Measurements from ENCODE around the gene NACC1.
A peak's percentile ranks its signal among the peaks of the same experiment; 100 is the strongest.
"Not testable (repeated sequence)": the region's sequence is repeated elsewhere in the genome, so short reads cannot be mapped to it uniquely, and the experiment has no call there.

Gene NACC1

DNA sequence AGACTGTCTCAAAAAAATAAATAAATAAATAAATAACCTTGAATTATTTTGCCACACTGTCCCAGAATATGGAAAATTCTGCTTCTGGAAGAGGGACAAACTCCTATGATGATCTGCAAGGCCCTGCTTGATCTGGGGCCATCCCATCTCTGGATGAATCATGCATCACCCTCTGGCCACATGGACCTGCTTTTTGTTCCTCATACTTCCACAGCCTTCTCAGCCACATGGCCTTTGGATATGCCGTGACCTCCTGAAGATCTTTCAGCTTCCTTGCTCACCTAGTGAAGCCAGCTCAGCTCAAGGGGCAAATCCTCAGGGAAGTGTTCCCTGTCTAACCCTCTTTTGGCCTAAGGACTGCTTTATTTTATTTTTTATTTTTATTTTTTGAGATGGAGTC lies 42.5 kb downstream of the NACC1 start:
- DNase-seq, result no peak

DNA sequence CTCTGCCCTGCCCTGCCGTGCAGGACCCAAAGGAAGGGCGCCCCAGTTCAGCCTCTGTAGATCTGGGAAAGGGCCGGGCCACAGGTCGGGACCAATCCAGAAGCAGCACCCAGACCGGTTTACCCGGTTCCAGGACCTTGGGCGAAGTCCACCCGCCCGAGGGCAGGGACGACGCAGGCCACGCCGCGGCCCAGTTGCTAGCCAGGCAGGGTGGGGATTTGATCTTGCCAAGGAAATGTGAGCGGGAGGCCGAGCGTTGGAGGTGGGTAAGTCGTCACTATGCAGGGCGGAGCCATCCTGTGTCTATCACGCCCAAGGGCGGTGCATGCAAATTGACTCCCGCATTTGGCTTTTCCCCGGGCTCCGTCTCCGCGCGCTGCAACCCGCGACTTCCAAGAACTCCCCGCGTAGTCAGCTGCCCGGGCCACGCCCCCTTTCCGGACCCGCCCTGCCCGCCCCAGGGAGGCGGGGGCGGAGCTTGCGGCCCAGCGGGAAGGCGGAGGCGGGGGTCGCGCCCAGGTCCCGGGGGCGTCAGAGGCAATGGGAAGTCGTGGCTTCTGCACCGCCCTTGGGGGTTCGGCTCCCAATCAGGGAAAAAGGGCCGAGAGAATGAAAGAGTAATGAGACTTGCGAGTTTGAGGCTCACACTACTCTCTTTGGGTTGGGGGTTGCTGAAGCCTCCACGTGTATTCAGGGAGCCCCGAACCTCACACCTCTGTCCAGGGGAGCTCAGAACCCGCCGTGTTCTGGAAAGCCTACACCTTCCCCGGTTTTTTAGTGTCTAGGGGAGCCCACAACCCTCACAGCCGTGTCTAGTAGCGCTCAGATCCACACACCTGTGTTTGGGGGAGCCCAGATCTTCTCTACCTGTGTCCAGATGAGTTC lies 44.9 kb downstream of the NACC1 start:
- peak; percentile 25 to 94 (median 86) for DNase-seq

DNA sequence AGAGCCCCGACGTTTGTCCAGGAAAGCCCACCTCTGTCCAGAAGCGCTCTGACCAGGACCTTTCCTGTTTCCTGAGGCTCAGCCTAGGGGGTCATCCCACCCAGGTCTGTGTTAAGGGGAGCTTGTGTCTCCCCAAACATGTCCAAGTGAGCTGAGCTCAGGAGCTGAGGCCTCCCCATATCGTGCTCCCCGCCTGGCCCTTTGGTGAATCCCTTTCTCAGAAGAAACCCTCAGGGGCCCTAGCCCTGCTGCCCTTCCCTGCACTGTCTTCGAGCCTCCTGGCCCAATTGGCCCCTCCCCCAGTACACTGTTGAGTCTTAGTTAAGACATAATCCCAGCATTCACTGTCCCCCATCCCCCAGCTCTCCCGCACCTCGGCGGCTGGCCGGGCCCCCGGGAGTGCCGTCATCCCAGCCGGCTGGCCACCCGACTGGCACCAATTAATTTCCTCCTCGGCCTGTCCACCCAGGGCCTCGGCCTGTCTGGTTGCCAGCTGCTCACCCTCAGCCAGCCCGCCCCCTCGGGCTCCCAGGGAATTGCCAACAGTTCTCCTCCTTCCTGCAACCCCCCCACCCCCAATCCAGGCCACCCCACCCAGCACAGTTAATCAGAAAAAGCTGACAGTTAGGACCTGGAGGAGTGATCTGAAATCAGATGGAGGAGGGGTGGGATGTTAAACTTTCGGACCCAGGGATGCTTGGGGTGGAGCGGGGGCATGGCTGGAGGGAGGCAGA lies 45.7 kb downstream of the NACC1 start:
- peak in 51 of 58 donors; percentile 6 to 76 (median 52) for DNase-seq

DNA sequence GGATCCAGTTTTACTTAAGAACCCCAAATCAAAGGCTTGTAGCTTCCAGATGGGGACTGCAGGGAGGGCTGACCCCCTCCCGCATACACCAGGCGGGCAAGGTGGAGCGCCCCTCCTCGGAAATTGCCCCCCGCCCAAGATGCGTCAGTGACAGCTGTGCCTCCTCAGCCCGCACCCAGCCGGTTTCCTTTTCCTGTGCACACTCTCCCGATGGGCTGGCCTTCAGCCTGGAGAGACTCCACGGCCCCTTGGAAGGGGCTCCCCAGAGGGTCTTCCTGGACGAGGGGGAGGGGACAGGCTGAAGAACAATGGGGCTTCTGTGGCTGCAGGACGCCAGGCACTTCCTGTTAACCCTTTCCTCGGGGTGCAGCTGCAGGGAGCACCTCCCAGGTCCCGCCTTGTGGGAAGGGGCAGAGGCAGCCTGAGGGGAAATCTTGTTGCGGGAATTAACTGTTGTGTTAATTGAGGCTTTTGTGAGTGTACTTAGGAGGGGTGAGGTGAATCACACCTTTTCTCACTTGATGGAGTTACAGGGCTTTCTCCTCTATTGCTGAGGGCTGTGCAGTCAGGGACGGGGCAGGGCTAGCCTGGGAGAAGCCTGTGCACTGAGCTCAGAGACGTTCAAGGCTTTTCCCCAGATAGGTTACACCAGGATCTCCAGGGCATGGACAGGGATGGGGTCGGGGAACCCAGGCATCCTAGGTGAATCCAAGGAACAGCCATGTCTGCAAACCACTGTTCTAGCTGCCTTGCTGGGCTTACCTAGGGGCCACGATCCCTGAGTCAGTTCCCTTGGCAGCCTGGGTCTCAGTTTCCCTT lies 46.5 kb downstream of the NACC1 start:
- DNase-seq, result peak in 20 of 58 donors; percentile 9 to 52 (median 26)

DNA sequence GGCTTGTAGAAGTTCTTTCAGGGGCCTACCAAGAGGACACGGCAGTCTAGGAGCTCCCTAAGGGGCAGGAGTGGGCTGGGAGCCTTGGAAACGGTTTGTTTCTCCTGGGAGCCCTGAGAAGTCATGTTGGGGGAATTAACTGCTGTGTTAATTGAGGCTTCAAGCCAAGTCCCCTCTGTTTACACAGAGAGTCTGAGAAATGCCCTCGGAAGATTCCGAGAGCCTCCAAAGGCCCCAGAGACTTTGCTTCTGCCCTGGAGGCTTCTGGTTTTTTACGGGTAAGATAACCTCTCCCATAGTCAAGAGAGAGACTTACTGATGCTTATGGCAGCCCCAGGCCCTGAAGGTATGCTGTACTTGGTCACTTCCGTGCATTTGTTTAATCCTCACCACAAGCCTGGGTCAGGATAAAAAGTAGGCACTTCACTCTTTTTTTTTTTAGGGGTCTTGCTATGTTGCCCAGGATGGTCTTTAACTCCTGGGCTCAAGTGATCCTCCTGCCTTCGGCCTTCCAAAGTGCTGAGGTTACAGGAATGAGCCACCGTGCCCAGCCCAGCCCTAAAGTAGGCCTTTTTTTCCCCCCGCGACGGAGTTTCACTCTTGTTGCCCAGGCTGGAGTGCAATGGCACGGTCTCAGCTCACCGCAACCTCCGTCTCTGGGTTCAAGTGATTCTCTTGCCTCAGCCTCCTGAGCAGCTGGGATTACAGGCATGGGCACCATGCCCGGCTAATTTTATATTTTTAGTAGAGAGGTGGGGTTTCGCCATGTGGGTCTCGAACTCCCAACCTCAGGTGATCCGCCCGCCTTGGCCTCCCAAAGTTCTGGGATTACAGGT lies 47.3 kb downstream of the NACC1 start:
- no peak for DNase-seq

DNA sequence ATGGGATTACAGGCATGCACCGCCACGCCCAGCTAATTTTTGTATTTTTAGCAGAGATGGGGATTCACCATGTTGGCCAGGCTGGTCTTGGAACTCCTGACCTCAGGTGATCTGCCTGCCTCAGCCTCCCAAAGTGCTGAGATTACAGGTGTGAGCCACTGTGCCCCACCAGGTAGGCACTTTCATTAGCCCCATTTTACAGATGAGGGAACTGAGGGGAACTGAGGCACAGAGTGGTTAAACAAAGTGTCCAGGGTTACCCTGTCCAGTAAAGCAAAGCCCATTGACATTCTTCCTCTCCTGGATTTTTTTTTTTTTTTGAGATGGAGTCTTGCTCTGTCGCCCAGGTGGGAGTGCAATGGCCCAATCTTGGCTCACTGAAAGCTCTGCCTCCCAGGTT lies 48.1 kb downstream of the NACC1 start:
- DNase-seq, result not testable (repeated sequence)

DNA sequence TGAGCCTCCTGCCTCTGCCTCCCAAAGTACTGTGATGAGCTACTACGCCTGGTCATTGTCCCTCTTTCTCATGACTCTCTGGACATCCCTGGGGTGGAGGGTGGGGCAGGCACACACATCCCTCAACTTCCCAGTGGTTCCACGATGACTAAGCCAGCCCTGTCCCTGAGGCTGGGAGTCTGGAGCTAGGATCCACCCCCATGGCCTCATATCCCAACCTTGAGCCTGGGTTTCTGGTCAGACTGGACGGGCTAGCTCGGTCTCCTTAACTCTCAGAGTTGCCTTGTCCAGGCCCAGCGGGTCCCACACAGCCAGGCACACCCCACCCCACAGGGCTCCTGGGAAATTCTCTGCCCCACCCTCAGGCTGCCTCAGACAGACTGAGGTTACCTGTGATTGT lies 51.7 kb downstream of the NACC1 start:
- DNase-seq, result no peak

DNA sequence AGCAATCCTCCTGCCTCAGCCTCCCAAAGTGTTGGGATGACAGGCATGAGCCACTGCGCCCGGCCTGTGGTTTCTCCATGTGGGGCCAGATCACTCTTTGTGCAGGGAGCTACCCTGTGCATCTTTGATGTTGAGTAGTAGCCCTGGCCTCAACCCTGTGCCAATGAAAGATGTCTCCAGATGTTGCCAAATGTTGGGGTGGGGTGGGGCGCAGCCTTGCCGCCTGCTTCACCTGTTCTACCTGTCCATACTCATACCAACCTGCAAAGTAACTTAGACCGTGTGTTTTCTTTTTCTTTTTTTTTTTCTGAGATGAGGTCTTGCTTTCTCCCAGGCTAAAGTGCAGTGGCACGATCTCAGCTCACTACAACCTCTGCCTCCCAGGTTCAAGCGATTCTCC lies 53.1 kb downstream of the NACC1 start:
- no peak for DNase-seq

DNA sequence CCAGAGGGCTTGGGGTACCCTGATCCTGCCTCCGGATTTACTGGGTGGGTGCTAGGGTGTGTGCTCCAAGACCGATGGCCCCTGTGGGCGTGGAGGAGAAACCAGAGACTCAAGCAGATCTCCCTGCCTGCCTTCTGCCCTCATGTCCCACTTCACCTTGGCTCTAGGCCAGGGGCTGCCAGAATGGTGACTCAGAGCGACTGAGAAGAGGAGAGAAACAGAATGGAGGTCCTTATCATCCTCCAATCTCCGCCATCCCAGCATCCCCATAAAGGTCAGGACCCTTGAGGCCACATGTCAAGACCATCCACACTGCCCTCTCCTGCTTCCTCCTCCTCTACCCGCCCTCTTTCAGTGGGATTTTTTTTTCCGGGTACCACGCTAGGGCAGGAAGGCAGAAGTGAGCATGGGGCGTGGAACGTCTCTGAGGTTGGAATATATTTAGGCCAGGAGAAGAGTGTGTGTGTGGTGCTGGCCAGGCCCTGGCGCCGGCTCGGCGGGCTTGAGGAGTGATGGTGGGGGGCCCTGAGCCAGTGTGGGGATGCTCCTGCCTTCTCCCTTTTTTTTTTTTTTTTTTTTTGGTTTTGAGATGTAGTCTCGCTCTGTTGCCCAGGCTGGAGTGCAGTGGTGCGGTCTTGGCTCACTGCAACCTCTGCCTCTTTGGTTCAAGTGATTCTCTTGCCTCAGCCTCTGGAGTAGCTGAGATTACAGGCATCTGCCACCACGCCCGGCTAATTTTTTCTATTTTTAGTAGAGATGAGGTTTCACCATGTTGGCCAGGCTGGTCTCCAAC lies 54.5 kb downstream of the NACC1 start:
- peak in 11 of 58 donors; percentile 1 to 54 (median 8) for DNase-seq

DNA sequence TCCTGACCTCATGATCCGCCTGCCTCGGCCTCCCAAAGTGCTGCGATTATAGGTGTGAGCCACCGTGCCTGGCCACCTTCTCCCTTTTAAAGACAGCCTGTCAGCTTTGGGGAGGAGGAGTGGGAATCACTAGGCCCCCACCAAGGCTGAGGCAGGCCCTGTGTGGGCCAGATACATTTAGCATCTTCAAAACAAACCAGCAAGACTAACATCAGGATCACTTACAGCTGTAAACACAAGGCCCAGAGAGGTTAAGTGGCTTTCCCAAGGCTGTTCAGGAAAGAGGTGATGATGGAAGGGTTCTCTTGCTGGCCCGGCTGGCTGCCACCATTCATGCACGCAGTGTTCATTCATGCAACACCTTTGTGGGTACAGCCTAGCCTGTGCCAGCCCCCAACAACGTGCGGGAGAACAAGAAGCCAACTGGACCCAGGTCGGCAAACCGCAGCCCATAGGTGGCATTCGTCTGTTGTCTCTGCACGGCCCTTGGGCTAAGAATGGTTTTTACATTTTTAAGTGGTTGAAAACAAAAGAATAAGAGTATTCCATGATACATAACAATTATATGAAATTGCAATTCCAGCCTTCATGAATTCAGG lies 55.2 kb downstream of the NACC1 start:
- no peak for DNase-seq

DNA sequence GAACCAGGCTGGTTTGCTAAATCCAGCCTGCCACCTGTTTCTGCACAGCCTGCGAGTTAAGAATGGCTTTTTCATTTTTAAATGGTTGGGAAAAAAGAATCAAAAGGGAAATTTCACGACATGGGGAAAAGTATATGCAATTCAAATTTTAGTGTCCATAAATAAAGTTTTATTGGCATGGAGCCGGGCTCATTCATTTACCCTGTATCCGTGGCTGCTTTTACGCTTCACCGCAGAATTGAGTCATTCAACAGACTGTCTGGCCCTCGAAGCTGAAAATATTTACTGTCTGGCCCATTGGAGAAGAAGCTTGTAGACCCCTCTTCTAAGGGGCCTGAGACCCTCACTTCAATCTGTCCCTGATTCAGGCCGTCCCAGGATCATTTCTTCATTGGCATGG lies 58.3 kb downstream of the NACC1 start:
- no peak for DNase-seq

DNA sequence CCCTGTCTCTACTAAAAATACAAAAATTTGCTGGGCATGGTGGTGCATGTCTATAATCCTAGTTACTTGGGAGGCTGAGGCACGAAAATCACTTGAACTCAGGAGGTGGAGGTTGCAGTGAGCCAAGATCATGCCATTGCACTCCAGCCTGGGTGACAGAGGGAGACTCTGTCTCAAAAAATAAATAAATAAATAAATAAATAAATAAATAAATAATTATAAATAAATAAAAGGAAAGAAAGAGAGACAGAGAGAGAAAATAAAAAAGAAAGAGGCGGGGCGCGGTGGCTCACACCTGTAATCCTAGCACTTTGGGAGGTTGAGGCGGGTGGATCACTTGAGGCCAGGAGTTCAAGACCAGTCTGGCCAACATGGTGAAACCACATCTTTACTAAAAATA lies 59.5 kb downstream of the NACC1 start:
- DNase-seq, result not testable (repeated sequence)

DNA sequence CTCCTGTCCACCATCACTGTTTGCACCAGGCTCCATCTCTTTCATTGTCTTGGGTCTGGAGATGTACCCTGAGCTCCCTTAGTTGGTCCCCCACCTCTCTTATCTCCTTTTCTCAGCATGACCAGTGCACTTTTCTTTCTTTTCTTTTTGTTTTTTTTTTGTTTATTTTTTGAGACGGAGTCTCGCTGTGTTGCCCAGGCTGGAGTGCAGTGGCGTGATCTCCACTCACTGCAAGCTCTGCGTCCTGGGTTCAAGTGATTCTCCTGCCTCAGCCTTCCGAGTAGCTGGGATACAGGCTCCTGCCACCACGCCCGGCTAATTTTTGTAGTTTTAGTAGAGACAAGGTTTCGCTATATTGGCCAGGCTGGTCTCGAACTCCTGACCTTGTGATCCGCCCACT lies 60.2 kb downstream of the NACC1 start:
- DNase-seq, result not testable (repeated sequence)

DNA sequence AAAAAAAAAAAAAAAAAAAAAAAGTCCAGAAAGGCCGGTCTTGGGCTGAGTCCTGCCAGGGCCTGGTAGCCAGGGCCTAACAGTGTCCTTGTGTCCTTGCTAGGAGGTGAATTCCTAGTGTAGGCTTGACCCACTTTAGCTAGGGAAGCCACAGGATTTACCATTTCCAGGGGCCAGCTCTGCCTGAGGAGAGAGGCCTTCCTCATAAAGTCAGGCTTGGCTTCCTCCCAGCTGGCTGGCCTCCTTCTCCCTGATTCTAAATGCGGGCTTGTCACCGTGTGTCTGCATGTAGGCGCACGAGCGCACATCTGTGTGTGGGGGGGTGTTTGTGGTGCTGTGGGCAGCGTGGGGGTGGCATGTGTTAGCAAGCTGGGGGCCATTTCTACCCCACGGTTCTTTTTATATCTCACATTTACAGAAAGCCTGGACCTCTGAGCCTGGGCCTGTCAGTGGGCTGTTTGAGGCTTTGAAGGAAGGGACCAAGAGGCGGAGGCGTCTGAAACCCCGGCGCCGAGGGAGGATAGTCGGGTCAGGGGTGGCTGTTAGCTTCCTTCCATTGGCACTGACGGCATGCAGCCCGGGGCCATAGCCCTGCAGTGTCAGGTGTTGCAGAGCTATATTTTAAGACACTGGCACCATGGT lies 63.8 kb downstream of the NACC1 start:
- peak in 54 of 58 donors; percentile 7 to 73 (median 47) for DNase-seq

DNA sequence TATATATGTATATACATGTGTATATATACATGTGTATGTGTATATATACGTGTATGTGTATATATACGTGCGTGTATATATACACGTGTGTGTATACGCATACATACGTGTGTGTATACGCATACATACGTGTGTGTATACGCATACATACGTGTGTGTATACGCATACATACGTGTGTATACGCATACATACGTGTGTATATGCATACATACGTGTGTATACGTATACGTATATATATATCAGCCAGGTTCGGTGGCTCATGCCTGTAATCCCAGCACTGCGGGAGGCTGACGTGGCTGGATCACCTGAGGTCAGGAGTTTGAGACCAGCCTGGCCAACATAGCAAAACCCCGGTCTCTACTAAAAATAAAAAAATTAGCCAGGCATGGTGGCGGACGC lies 66.9 kb downstream of the NACC1 start:
- not testable (repeated sequence) for DNase-seq

DNA sequence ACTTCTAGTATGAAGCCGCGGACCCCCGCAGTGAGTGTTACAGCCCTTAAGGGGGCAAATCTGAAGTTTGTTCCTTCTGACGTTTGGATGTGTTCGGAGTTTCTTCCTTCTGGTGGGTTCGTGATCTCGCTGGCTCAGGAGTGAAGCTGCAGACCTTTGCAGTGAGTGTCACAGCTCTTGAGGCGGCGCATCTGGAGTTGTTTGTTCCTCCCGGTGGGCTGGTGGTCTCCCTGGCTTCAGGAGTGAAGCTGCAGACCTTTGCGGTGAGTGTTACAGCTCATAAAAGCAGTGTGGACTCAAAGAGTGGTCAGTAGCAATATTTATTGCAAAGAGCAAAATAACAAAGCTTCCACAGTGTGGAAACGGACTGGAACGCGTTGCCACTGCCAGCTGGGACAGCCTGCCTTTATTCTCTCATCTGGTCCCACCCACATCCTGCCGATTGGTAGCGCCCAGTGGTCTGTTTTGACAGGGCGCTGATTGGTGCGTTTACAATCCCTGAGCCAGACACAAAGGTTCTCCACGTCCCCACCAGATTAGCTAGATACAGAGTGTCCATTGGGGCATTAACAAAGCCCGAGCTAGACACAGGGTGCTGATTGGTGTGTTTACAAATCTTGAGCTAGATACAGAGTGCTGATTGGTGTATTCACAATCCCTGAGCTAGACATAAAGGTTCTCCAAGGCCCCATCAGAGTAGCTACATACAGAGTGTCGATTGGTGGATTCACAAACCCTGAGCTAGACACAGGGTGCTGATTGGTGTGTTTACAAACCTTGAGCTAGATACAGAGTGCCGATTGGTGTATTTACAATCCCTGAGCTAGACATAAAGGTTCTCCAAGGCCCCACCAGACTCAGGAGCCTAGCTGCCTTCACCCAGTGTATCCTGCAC lies 67.9 kb downstream of the NACC1 start:
- peak in 9 of 58 donors; percentile 4 to 42 (median 17) for DNase-seq

DNA sequence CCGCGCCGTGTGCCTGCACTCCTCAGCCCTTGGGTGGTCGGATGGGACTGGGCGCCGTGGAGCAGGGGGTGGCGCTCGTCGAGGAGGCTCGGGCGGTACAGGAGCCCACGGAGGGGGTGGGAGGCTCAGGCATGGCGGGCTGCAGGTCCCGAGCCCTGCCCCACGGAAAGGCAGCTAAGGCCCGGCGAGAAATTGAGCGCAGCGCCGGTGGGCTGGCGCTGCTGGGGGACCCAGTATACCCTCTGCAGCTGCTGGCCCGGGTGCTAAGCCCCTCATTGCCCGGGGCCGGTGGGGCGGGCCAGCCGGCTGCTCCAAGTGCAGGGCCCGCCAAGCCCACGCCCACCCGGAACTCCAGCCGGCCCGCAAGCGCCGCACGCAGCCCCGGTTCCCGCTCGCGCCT lies 68.6 kb downstream of the NACC1 start:
- not testable (repeated sequence) for DNase-seq

DNA sequence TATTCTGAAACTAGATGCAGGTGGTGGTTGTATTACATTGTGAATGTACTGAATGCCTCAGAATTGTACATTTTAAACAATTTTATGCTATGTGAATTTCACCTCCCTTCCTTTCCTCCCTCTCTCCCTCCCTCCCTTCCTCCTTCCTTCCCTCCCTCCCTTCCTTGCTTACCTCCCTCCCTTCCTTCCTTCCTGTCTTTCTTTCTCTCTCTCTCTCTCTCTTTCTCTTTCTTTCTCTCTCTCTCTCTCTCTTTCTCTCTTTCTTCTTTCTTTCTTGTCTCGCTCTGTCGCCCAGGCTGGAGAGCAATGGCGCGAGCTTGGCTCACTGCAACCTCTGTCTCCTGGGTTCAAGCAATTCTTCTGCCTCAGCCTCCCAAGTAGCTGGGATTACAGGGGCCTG lies 69.4 kb downstream of the NACC1 start:
- no peak for DNase-seq

Data from anterior cingulate cortex (tissue), 58 donors.